Heart left ventricle (tissue), 16 donors: ENCODE measurements around the gene EMC8. TPM values are rescaled to one million over a fixed set of nuclear protein-coding genes. Genes with fewer than 3 reads are reported as not detected.

Source experiments
- ATAC-seq, 4 donors: fragments of 200-7000 bp; cut with Tn5 transposase; one replicate each; pipeline ENCODE4 v1.9.1; 2020 to 2022; ENCODE audit warnings: moderate library complexity in 4 of 4, mild to moderate bottlenecking in 3 of 4, moderate number of reproducible peaks in 1 of 4
- DNase-seq, 5 donors: peaks; one replicate each; pipeline ENCODE4 v3.0.0-alpha.2; 2020
- H3K27ac ChIP-seq, 12 donors: fragments of 200-600 bp; sonication (generic) in 4 of 12; one replicate each; pipeline versions ENCODE4 v1.5.0 to v1.8.0; 2016 to 2022; ENCODE audit warnings: mild to moderate bottlenecking in 2 of 12
- H3K27me3 ChIP-seq, 9 donors: fragments of 200-600 bp; sonication (generic) in 2 of 9; one replicate each; pipeline versions ENCODE4 v1.5.1 to v1.8.0; 2016 to 2022; ENCODE audit warnings: mild to moderate bottlenecking in 3 of 9
- H3K36me3 ChIP-seq, 9 donors: fragments of 200-600 bp; sonication (generic) in 2 of 9; one replicate each; pipeline versions ENCODE4 v1.5.0 to v1.8.0; 2018 to 2022; ENCODE audit warnings: mild to moderate bottlenecking in 2 of 9
- H3K4me1 ChIP-seq, 12 donors: fragments of 200-600 bp; sonication (generic) in 4 of 12; one replicate each; pipeline versions ENCODE4 v1.5.0 to v1.8.0; 2016 to 2022; ENCODE audit warnings: mild to moderate bottlenecking in 3 of 12
- H3K4me3 ChIP-seq, 12 donors: fragments of 200-600 bp; sonication (generic) in 4 of 12; one replicate each; pipeline versions ENCODE4 v1.5.0 to v1.8.0; 2017 to 2022; ENCODE audit warnings: mild to moderate bottlenecking in 9 of 12, moderate library complexity in 4 of 12
- H3K9me3 ChIP-seq, 12 donors: fragments of 200-600 bp; sonication (generic) in 4 of 12; one replicate each; pipeline versions ENCODE4 v1.5.0 to v1.8.0; 2016 to 2022; ENCODE audit warnings: mild to moderate bottlenecking in 1 of 12
- CTCF ChIP-seq, 12 donors: fragments of 200-600 bp; sonication (generic) in 4 of 12; IDR thresholded peaks; one replicate each; pipeline versions ENCODE4 v1.5.0 to v1.8.0; 2018 to 2022; ENCODE audit warnings: antibody characterized with exemption in 12 of 12, mild to moderate bottlenecking in 5 of 12
- POLR2A ChIP-seq, 2 donors: fragments of 450-650 bp; IDR thresholded peaks; one replicate each; pipeline ENCODE4 v1.6.1; 2017; ENCODE audit warnings: antibody characterized with exemption in 2 of 2, mild to moderate bottlenecking in 2 of 2, moderate library complexity in 2 of 2
- WGBS, 4 donors: extraction: QIAGEN DNeasy Blood & Tissue Kit in 2 of 4; methylation state at CpG; one replicate each; pipeline versions ENCODE4 v1.1.5 to v1.1.7; 2013 to 2018; 5-methylcytosine and 5-hydroxymethylcytosine counted together
- intact Hi-C, 10 donors: fragments of 100-400 bp; cut with DNase I; formaldehyde crosslinking; loops; one replicate each; pipeline versions ENCODE4 v1.11.1 to v1.14.2; 2022
- polyA plus RNA-seq, 2 donors: library from polyadenylated mRNA; stranded (reverse); fragments of 200-250 nt; gene quantifications; one replicate each; pipeline ENCODE4 v1.2.3, GENCODE V29; 2013
- total RNA-seq, 9 donors: library from RNA; depleted of rRNA in 2 of 9; stranded (reverse); fragments of >200 nt in 2 of 9; fragmentation: NEBNext Ultra II Directional in 3 of 9; extraction: Animal tissue kit (Norgen Biotek cat#: 25700) in 3 of 9; gene quantifications; one replicate each; pipeline versions ENCODE4 v1.1.0 to v1.2.4, GENCODE V29; 2016 to 2023
- donor health status: ischemic (EF 13 %, LVEDD 7.1; RV severe dilation, severe dysfunction).
- donor health status: healthy with polysubstance abuse.
- donor health status: DM: no; HTN: yes; CAD: no.
- donor health status: DM: no; HTN: no; CAD: no.
- donor health status: ischemic (EF 25% LVEDD 6.9; RV normal size, moderate dysfunction).
- donor health status: ischemic (EF 25% LVEDD 5.7; RV mildly dilated, moderate dysfunction).
- donor health status: healthy.
- donor health status: DM: yes; HTN: yes; CAD: no.
- donor health status: ischemic (EF 35%, LVEDD 5.7; RV mildly dilated, moderate dysfunction).
- donor health status: nonischemic (EF 11% LVEDD 7.7; RV severe dilation, severe dysfunction).
- donor health status: DM: yes; HTN: yes; CAD: no.
- donor health status: PGD.
- donor health status: ischemic (EF 29% LVEDD 5.4; RV normal size, mild dysfunction).
- donor health status: nonischemic (EF 23%, LVEDD 6.1; RV moderate dilation, normal function).

EMC8 gene
- total and polyA plus RNA-seq, 11 donors, result 9.2 to 39.1 (median 24.4) TPM

- intact Hi-C loops, result no loop called here
- no peaks in the 10 kb centered on the region for H3K27me3 ChIP-seq
- TF ChIP-seq CTCF (IDR thresholded peaks at IDR 0.05), result no peak
- TF ChIP-seq POLR2A (IDR thresholded peaks at IDR 0.05), result no peak
- ATAC-seq (no peak), DNase-seq (no peak)
- H3K36me3 ChIP-seq, result peaks cover 0 to 75% (median 50%) of the 10 kb centered on the region in 9 donors
- H3K4me1 ChIP-seq, result peaks cover 0 to 11% (median 0%) of the 10 kb centered on the region in 12 donors
- no peaks in the 10 kb centered on the region for H3K9me3 ChIP-seq
- no peak overlapping the region for H3K4me3 ChIP-seq
- 75 to 85% (median 78%) methylated on average over 4 of the region's 4 CpGs for WGBS, 4 donors
- peak overlapping the region in 5 of 12 donors; percentile 12 to 54 (median 44) for H3K27ac ChIP-seq
Measured at GRCh38 chr16:85777583-85778310, 21.6 kb downstream of the EMC8 start.

GRCh38 chr16:85774811-85775210 lies 24.5 kb downstream of the EMC8 start:
- Histone ChIP-seq H3K4me3 (no peak overlapping the region), H3K27me3 (no peaks in the 10 kb centered on the region), H3K27ac (no peak overlapping the region), H3K4me1 (no peaks in the 10 kb centered on the region), H3K9me3 (no peaks in the 10 kb centered on the region), H3K36me3 (peaks cover 0 to 58% (median 31%) of the 10 kb centered on the region in 9 donors)
- no peak for TF ChIP-seq POLR2A (IDR thresholded peaks at IDR 0.05)
- TF ChIP-seq CTCF (IDR thresholded peaks at IDR 0.05), result no peak
- DNase-seq (no peak), ATAC-seq (no peak)
- intact Hi-C loops, result no loop called here
- 92 to 98% (median 96%) methylated on average over 6 to 8 of the region's 8 CpGs for whole genome bisulfite sequencing, 4 donors

- no peak for DNase-seq
Measured at GRCh38 chr16:85774136-85774535, 25.2 kb downstream of the EMC8 start.

More at GRCh38 chr16:85774136-85774535, 25.2 kb downstream of the EMC8 start:
- 78 to 82% (median 81%) methylated on average over 6 of the region's 6 CpGs for WGBS, 4 donors
- no peaks in the 10 kb centered on the region for H3K9me3 ChIP-seq
- intact Hi-C loops, result no loop called here
- ATAC-seq, result no peak
- no peaks in the 10 kb centered on the region for H3K27me3 ChIP-seq
- no peaks in the 10 kb centered on the region for H3K4me1 ChIP-seq
- H3K27ac ChIP-seq, result no peak overlapping the region
- peaks cover 0 to 52% (median 24%) of the 10 kb centered on the region in 9 donors for H3K36me3 ChIP-seq
- H3K4me3 ChIP-seq, result no peak overlapping the region
- TF ChIP-seq POLR2A (IDR thresholded peaks at IDR 0.05) (no peak), CTCF (IDR thresholded peaks at IDR 0.05) (no peak)
